ENCODE data around the gene MYO15B. TPM values are rescaled to one million over a fixed set of nuclear protein-coding genes. Genes with fewer than 3 reads are reported as not detected.

Gene MYO15B
- total RNA-seq, 4 donors from 2014 or later: 119 to 610 (median 170) TPM

DNA sequence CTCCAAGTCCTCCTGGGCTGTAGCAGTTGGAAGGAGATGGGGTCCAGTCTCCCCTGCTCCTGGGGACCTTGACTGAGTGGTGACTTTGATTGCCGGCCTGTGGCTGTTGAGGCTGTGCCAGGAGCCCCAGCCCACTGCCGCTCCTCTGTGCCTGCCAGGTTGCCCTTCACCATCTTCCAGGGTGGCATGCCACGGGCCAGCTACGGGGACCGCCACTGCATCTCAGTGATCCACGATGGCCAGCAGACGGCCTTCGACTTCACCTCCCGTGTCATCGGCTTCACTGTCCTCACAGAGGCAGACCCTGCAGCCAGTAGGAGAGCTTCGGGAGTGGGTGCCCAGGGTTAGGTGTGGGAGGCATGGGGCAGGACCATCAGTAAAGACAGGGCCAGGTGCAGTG, 23.4 kb upstream of the MYO15B start:
- no peak for DNase-seq
- Histone ChIP-seq H3K4me1 (no peaks in the 10 kb centered on the region), H3K36me3 (no peaks in the 10 kb centered on the region), H3K9me3 (no peaks in the 10 kb centered on the region), H3K27ac (no peak overlapping the region), H3K27me3 (no peaks in the 10 kb centered on the region), H3K4me3 (no peak overlapping the region)
- intact Hi-C loops (cut with DNase I; ENCODE audit: low total_unique reads): no loop called here
- TF ChIP-seq, protein P1, sequence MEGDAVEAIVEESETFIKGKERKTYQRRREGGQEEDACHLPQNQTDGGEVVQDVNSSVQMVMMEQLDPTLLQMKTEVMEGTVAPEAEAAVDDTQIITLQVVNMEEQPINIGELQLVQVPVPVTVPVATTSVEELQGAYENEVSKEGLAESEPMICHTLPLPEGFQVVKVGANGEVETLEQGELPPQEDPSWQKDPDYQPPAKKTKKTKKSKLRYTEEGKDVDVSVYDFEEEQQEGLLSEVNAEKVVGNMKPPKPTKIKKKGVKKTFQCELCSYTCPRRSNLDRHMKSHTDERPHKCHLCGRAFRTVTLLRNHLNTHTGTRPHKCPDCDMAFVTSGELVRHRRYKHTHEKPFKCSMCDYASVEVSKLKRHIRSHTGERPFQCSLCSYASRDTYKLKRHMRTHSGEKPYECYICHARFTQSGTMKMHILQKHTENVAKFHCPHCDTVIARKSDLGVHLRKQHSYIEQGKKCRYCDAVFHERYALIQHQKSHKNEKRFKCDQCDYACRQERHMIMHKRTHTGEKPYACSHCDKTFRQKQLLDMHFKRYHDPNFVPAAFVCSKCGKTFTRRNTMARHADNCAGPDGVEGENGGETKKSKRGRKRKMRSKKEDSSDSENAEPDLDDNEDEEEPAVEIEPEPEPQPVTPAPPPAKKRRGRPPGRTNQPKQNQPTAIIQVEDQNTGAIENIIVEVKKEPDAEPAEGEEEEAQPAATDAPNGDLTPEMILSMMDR (IDR thresholded peaks at IDR 0.05): no peak
- TF ChIP-seq POLR2A (IDR thresholded peaks at IDR 0.05): no peak

- TF ChIP-seq, protein P1 (IDR thresholded peaks at IDR 0.05): no peak
- no peak for TF ChIP-seq POLR2A (IDR thresholded peaks at IDR 0.05)
- no peaks in the 10 kb centered on the region for H3K36me3 ChIP-seq
- no peaks in the 10 kb centered on the region for H3K9me3 ChIP-seq
- no peak for DNase-seq
- no peaks in the 10 kb centered on the region for H3K4me1 ChIP-seq
- no peak overlapping the region for H3K27ac ChIP-seq
- intact Hi-C loops (cut with DNase I; ENCODE audit: low total_unique reads): no loop called here
- no peak overlapping the region for H3K4me3 ChIP-seq
- H3K27me3 ChIP-seq: no peaks in the 10 kb centered on the region
Observed at GRCh38 chr17:75565066-75565465, 22.5 kb upstream of the MYO15B start.

DNA sequence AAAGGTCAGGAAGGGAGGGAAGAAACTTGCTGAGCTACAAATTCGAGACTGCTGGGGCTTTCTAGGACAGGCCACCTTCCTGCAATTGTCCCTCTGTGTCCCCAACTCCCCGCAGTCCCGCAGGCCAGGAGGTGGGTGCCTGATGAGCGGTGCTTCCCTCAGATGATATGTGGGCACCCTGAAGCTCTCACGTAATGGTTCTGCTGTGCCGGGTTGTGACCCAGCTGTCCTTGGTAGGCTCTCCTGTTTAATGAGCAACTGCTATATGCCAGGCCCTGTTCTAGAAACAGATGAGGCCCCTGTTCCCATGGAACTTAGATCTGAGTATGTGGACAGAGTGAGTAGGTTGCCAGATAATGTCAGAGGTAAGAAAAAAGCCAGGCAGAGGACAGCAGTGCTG, 22.0 kb upstream of the MYO15B start:
- no peak for DNase-seq
- Histone ChIP-seq H3K27ac (no peak overlapping the region), H3K36me3 (no peaks in the 10 kb centered on the region), H3K4me1 (no peaks in the 10 kb centered on the region), H3K9me3 (no peaks in the 10 kb centered on the region), H3K27me3 (no peaks in the 10 kb centered on the region), H3K4me3 (no peak overlapping the region)
- TF ChIP-seq POLR2A (IDR thresholded peaks at IDR 0.05): no peak
- TF ChIP-seq, protein P1 (IDR thresholded peaks at IDR 0.05): no peak
- intact Hi-C loops (cut with DNase I; ENCODE audit: low total_unique reads): no loop called here

- TF ChIP-seq POLR2A (IDR thresholded peaks at IDR 0.05): no peak
- TF ChIP-seq, protein P1 (IDR thresholded peaks at IDR 0.05): no peak
- intact Hi-C loops (cut with DNase I; ENCODE audit: low total_unique reads): no loop called here
- H3K27me3 ChIP-seq: no peaks in the 10 kb centered on the region
- H3K36me3 ChIP-seq: no peaks in the 10 kb centered on the region
- H3K4me3 ChIP-seq: no peak overlapping the region
- H3K27ac ChIP-seq: no peak overlapping the region
- no peak for DNase-seq
- H3K4me1 ChIP-seq: no peaks in the 10 kb centered on the region
- no peaks in the 10 kb centered on the region for H3K9me3 ChIP-seq
Observed at GRCh38 chr17:75566416-75566815, 21.2 kb upstream of the MYO15B start.

GRCh38 chr17:75566834-75567233, 20.8 kb upstream of the MYO15B start:
- DNase-seq: no peak
- intact Hi-C loops (cut with DNase I; ENCODE audit: low total_unique reads): no loop called here
- TF ChIP-seq, protein P1 (IDR thresholded peaks at IDR 0.05): no peak
- TF ChIP-seq POLR2A (IDR thresholded peaks at IDR 0.05): no peak
- H3K4me3 ChIP-seq: no peak overlapping the region
- no peaks in the 10 kb centered on the region for H3K27me3 ChIP-seq
- no peak overlapping the region for H3K27ac ChIP-seq
- H3K36me3 ChIP-seq: no peaks in the 10 kb centered on the region
- no peaks in the 10 kb centered on the region for H3K9me3 ChIP-seq
- no peaks in the 10 kb centered on the region for H3K4me1 ChIP-seq

Data from uterus (tissue), 4 donors.